DND-41 (cell line): ENCODE data around the gene ARHGAP11B.
"Not testable (repeated sequence)": the region's sequence is repeated elsewhere in the genome, so short reads cannot be mapped to it uniquely, and the experiment has no call there.

Experiments used
- ATAC-seq: fragments of 200-7000 bp; cut with Tn5 transposase; 3 replicates; pipeline ENCODE4 v1.9.1; 2021; ENCODE audit warnings: low read depth; ENCODE audit not compliant: insufficient read depth
- DNase-seq: peaks from one replicate; pipeline ENCODE4 v3.0.0-alpha.2; 2020
- H2AFZ ChIP-seq: 2 replicates; pipeline ENCODE4 v1.6.0; 2012; ENCODE audit warnings: low read depth, low read length
- H3K27ac ChIP-seq: 2 replicates; pipeline ENCODE4 v1.5.1; 2012; ENCODE audit warnings: low read length, inconsistent platforms
- H3K27me3 ChIP-seq: fragments of 200-600 bp; sonication (generic); 2 replicates; pipeline ENCODE4 v1.6.0; 2012; ENCODE audit warnings: low read length, mild to moderate bottlenecking, inconsistent platforms; ENCODE audit not compliant: insufficient read depth, poor library complexity
- H3K36me3 ChIP-seq: 2 replicates; pipeline ENCODE4 v1.5.1; 2012; ENCODE audit warnings: low read length, inconsistent platforms; ENCODE audit not compliant: insufficient read depth
- H3K4me1 ChIP-seq: 2 replicates; pipeline ENCODE4 v1.5.1; 2012; ENCODE audit warnings: mild to moderate bottlenecking, low read length; ENCODE audit not compliant: insufficient read depth
- H3K4me2 ChIP-seq: 2 replicates; pipeline ENCODE4 v1.6.0; 2012; ENCODE audit warnings: mild to moderate bottlenecking, moderate library complexity, low read length, inconsistent platforms; ENCODE audit not compliant: insufficient read depth
- H3K4me3 ChIP-seq, 2 experiments: fragments of 200-600 bp in 1 of 2; shearing (Covaris generic) in 1 of 2; 2 replicates each; pipeline ENCODE4 v1.5.1; 2012 to 2016; ENCODE audit warnings: inconsistent platforms in 2 of 2, low read length in 2 of 2, mild to moderate bottlenecking in 2 of 2, low read depth in 1 of 2, moderate library complexity in 1 of 2
- H3K79me2 ChIP-seq: 2 replicates; pipeline ENCODE4 v1.6.0; 2012; ENCODE audit warnings: low read length, inconsistent platforms; ENCODE audit not compliant: insufficient read depth
- H3K9ac ChIP-seq: 2 replicates; pipeline ENCODE4 v1.6.0; 2012; ENCODE audit warnings: low read depth, mild to moderate bottlenecking, inconsistent platforms, low read length, moderate library complexity
- H3K9me3 ChIP-seq: 2 replicates; pipeline ENCODE4 v1.5.1; 2012; ENCODE audit warnings: low read length, moderate library complexity, mild to moderate bottlenecking, inconsistent platforms; ENCODE audit not compliant: insufficient read depth, severe bottlenecking
- H4K20me1 ChIP-seq: 2 replicates; pipeline ENCODE4 v1.6.0; 2012; ENCODE audit warnings: low read length; ENCODE audit not compliant: insufficient read depth
- CTCF ChIP-seq: IDR thresholded peaks from 2 replicates; pipeline ENCODE4 v1.5.1; 2012; ENCODE audit warnings: borderline replicate concordance, low read length, moderate library complexity, mild to moderate bottlenecking; ENCODE audit not compliant: poor library complexity, severe bottlenecking; ENCODE audit errors: extremely low read depth
- EZH2 ChIP-seq: IDR thresholded peaks from 3 replicates; pipeline ENCODE4 v1.6.1; 2012; ENCODE audit warnings: borderline replicate concordance, low read depth, mild to moderate bottlenecking, moderate library complexity, low read length, inconsistent platforms; ENCODE audit not compliant: severe bottlenecking

The ARHGAP11B gene

GRCh38 chr15:30621342-30621741 is 4.6 kb upstream of the ARHGAP11B start:
- 0 out of 3 replicates have a peak, but pooled peaks have one; percentile 23 for ATAC-seq
- not testable (repeated sequence) for H3K4me3 ChIP-seq, H3K4me2 ChIP-seq, H3K9ac ChIP-seq, H3K9me3 ChIP-seq, H3K27me3 ChIP-seq, H3K27ac ChIP-seq, DNase-seq, H4K20me1 ChIP-seq, H3K4me1 ChIP-seq, H2AFZ ChIP-seq, H3K36me3 ChIP-seq
- peaks cover 11% of the 10 kb centered on the region for H3K79me2 ChIP-seq
- TF ChIP-seq CTCF, result peak; percentile 4

GRCh38 chr15:30626194-30626565 is 252 bp downstream of the ARHGAP11B start:
- not testable (repeated sequence) for H4K20me1 ChIP-seq, H3K9me3 ChIP-seq, H3K27me3 ChIP-seq, ATAC-seq, H3K36me3 ChIP-seq
- peaks cover 12% of the 10 kb centered on the region; the same call in 1 of the 2 replicates for H3K4me1 ChIP-seq
- peak overlapping the region; percentile 98 for H3K27ac ChIP-seq
- H3K9ac ChIP-seq, result peak overlapping the region; percentile 85
- peak overlapping the region; percentile 72 for H2AFZ ChIP-seq
- peak overlapping the region; percentile 77 to 79; a peak in 3 of 4 replicates for H3K4me3 ChIP-seq
- DNase-seq, result peak; percentile 19
- peak overlapping the region; percentile 58; the same call in 1 of the 2 replicates for H3K4me2 ChIP-seq
- peaks cover 53% of the 10 kb centered on the region for H3K79me2 ChIP-seq

- Histone ChIP-seq H3K4me3 (peak overlapping the region; percentile 77 to 79; a peak in 3 of 4 replicates), H3K79me2 (peaks cover 56% of the 10 kb centered on the region), H3K4me1 (peaks cover 12% of the 10 kb centered on the region; the same call in 1 of the 2 replicates), H3K27ac (peak overlapping the region; percentile 98), H3K4me2 (peak overlapping the region; percentile 58), H3K9ac (peak overlapping the region; percentile 85)
- H2AFZ ChIP-seq, H3K36me3 ChIP-seq, H3K9me3 ChIP-seq, H3K27me3 ChIP-seq, H4K20me1 ChIP-seq: not testable (repeated sequence)
- DNase-seq (peak; percentile 17), ATAC-seq (peak; percentile 7; the same call in 2 of the 3 replicates)
These were observed 704 bp downstream of the ARHGAP11B start for GRCh38 chr15:30626632-30627031.

- H3K9ac ChIP-seq, result no peak overlapping the region
- no peaks in the 10 kb centered on the region for H3K9me3 ChIP-seq
- no peaks in the 10 kb centered on the region for H3K27me3 ChIP-seq
- no peaks in the 10 kb centered on the region for H3K4me1 ChIP-seq
- H3K79me2 ChIP-seq, result peaks cover 41% of the 10 kb centered on the region
- ATAC-seq (no peak), DNase-seq (no peak)
- TF ChIP-seq CTCF (no peak), EZH2 (no peak)
- H4K20me1 ChIP-seq, result peaks cover 8% of the 10 kb centered on the region; the same call in 1 of the 2 replicates
- peaks cover 47% of the 10 kb centered on the region for H3K36me3 ChIP-seq
- 0 out of 2 replicates have a peak overlapping the region, but pooled peaks have one; percentile 20 for H3K27ac ChIP-seq
- H2AFZ ChIP-seq, result no peak overlapping the region
- no peak overlapping the region for H3K4me2 ChIP-seq
- no peak overlapping the region for H3K4me3 ChIP-seq
These were observed 24.3 kb downstream of the ARHGAP11B start for GRCh38 chr15:30650012-30650929.
